ENCODE results near the gene STXBP2. TPM values are rescaled to one million over a fixed set of nuclear protein-coding genes. Genes with fewer than 3 reads are reported as not detected.

Gene STXBP2
- total and polyA plus RNA-seq, 4 donors: 80.3 to 455 (median 195) TPM

DNA sequence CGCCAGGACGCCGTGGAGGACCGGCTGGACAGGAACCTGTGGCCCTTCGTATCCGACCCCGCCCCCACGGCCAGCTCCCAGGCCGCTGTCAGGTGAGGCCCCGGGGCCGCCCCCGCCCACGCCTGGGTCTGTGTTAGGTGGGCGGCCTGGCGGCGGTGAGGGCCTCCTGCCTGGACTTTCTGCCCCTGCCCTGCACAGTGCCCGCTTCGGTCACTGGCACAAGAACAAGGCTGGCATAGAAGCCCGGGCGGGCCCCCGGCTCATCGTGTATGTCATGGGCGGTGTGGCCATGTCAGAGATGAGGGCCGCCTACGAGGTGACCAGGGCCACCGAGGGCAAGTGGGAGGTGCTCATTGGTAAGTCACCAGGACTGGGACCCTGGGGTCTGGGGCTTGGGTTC lies 10.2 kb downstream of the STXBP2 start:
- Histone ChIP-seq H3K27me3 (ENCODE audit: control insufficient read depth in 3 of 3, insufficient read depth in 3 of 3, low read length in 2 of 3) (peaks cover 0 to 3% (median 0%) of the 10 kb centered on the region in 3 donors), H3K27ac (ENCODE audit: low read depth in 1 of 2, low read length in 1 of 2) (no peak overlapping the region), H3K4me3 (no peak overlapping the region), H3K4me1 (ENCODE audit: control insufficient read depth in 5 of 5, insufficient read depth in 5 of 5, low read length in 5 of 5) (peaks cover 0 to 4% (median under 1%) of the 10 kb centered on the region in 5 donors), H3K9ac (ENCODE audit: insufficient read depth in 1 of 2, low read length in 2 of 2) (no peak overlapping the region), H3K36me3 (ENCODE audit: control insufficient read depth in 4 of 4, insufficient read depth in 4 of 4, low read length in 4 of 4) (peaks cover 0 to 23% (median 0%) of the 10 kb centered on the region in 4 donors), H3K9me3 (ENCODE audit: control insufficient read depth in 4 of 4, insufficient read depth in 3 of 4, low read length in 3 of 4) (no peaks in the 10 kb centered on the region)
- ATAC-seq (ENCODE audit: insufficient read depth, low FRiP score) (no peak), DNase-seq (no peak)
- 93 to 97% methylated on average over 26 of the region's 26 CpGs for WGBS, 2 donors
- TF ChIP-seq, protein P1, sequence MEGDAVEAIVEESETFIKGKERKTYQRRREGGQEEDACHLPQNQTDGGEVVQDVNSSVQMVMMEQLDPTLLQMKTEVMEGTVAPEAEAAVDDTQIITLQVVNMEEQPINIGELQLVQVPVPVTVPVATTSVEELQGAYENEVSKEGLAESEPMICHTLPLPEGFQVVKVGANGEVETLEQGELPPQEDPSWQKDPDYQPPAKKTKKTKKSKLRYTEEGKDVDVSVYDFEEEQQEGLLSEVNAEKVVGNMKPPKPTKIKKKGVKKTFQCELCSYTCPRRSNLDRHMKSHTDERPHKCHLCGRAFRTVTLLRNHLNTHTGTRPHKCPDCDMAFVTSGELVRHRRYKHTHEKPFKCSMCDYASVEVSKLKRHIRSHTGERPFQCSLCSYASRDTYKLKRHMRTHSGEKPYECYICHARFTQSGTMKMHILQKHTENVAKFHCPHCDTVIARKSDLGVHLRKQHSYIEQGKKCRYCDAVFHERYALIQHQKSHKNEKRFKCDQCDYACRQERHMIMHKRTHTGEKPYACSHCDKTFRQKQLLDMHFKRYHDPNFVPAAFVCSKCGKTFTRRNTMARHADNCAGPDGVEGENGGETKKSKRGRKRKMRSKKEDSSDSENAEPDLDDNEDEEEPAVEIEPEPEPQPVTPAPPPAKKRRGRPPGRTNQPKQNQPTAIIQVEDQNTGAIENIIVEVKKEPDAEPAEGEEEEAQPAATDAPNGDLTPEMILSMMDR (IDR thresholded peaks at IDR 0.05; ENCODE audit: control extremely low read depth, extremely low read depth): no peak

DNA sequence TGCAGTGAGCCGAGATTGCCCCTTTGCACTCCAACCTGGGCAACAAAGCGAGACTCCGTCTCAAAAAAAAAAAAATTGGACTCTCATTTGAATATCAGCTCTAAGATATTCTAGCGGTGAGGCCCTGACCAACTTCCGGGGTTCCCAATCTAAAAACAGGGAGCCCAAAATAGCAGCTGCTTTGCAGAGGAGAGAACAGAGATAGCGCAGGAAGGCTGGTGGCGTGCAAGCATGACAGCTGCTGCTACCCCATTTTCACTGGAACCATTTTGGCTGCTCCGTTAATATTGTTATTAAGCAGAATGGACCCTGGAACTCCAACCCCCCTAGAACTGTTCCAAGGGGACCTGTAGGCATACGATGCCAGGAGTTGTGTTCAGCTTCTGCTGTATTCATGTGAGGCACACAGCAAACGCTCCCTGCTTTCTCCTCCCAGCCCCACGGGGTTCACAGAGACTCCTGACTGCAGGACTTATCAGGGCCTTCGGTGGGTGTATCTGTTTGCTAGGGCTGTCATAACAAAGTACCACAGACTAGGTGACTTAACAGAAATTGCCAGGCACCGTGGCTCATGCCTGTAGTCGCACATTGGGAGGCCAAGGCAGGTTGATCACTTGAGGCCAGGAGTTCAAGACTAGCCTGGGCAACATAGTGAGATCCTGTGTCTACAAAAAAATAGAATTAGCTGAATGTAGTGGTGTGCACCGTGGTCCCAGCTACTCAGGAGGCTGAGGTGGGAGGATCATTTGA lies 11.5 kb downstream of the STXBP2 start:
- H3K9me3 ChIP-seq (ENCODE audit: control insufficient read depth in 4 of 4, insufficient read depth in 3 of 4, low read length in 3 of 4): no peaks in the 10 kb centered on the region
- H3K27ac ChIP-seq (ENCODE audit: low read depth in 1 of 2, low read length in 1 of 2): no peak overlapping the region
- peaks cover 0 to 3% (median 0%) of the 10 kb centered on the region in 3 donors for H3K27me3 ChIP-seq (ENCODE audit: control insufficient read depth in 3 of 3, insufficient read depth in 3 of 3, low read length in 2 of 3)
- ATAC-seq (ENCODE audit: insufficient read depth, low FRiP score): no peak
- DNase-seq: no peak
- H3K9ac ChIP-seq (ENCODE audit: insufficient read depth in 1 of 2, low read length in 2 of 2): no peak overlapping the region
- TF ChIP-seq, protein P1 (IDR thresholded peaks at IDR 0.05; ENCODE audit: control extremely low read depth, extremely low read depth): no peak
- no peak overlapping the region for H3K4me3 ChIP-seq
- H3K36me3 ChIP-seq (ENCODE audit: control insufficient read depth in 4 of 4, insufficient read depth in 4 of 4, low read length in 4 of 4): peaks cover 0 to 14% (median 0%) of the 10 kb centered on the region in 4 donors
- 85 to 92% methylated on average over 15 of the region's 15 CpGs for WGBS, 2 donors
- H3K4me1 ChIP-seq (ENCODE audit: control insufficient read depth in 5 of 5, insufficient read depth in 5 of 5, low read length in 5 of 5): peaks cover 0 to 5% (median 3%) of the 10 kb centered on the region in 5 donors

DNA sequence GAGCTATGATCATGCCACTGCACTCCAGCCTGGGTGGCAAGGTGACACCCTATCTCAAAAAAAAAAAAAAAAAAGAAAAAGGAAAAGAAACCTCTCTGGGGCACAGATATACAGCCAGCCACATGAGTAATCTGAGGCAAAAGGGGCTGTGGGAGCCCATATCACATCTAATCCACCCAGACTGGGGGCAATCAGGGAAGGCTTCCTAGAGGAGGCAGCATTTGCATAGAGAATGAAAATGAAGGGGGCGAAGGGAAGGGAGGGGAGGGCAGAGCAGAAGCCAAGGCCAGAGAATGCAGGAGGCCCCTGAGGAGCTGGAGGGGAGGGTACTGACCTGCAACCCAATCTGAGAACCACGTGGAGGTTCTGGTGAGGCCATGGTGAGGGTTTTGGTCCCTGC lies 13.2 kb downstream of the STXBP2 start:
- Histone ChIP-seq H3K4me1 (ENCODE audit: control insufficient read depth in 5 of 5, insufficient read depth in 5 of 5, low read length in 5 of 5) (peaks cover 0 to 4% (median 1%) of the 10 kb centered on the region in 5 donors), H3K9ac (ENCODE audit: insufficient read depth in 1 of 2, low read length in 2 of 2) (no peak overlapping the region), H3K9me3 (ENCODE audit: control insufficient read depth in 4 of 4, insufficient read depth in 3 of 4, low read length in 3 of 4) (no peaks in the 10 kb centered on the region), H3K27me3 (ENCODE audit: control insufficient read depth in 3 of 3, insufficient read depth in 3 of 3, low read length in 2 of 3) (peaks cover 0 to 3% (median 0%) of the 10 kb centered on the region in 3 donors), H3K27ac (ENCODE audit: low read depth in 1 of 2, low read length in 1 of 2) (no peak overlapping the region), H3K4me3 (no peak overlapping the region), H3K36me3 (ENCODE audit: control insufficient read depth in 4 of 4, insufficient read depth in 4 of 4, low read length in 4 of 4) (peaks cover 0 to 14% (median 0%) of the 10 kb centered on the region in 4 donors)
- DNase-seq (no peak), ATAC-seq (ENCODE audit: insufficient read depth, low FRiP score) (no peak)
- TF ChIP-seq, protein P1 (IDR thresholded peaks at IDR 0.05; ENCODE audit: control extremely low read depth, extremely low read depth): no peak
- 47 to 50% methylated on average over 2 of the region's 2 CpGs for WGBS, 2 donors
